RPMI8226 (cell line): ENCODE measurements around the gene PNPLA1.

ENCODE experiments used
- DNase-seq: peaks from one replicate; pipeline ENCODE4 v3.0.0-alpha.2; 2015

PNPLA1 gene

DNA sequence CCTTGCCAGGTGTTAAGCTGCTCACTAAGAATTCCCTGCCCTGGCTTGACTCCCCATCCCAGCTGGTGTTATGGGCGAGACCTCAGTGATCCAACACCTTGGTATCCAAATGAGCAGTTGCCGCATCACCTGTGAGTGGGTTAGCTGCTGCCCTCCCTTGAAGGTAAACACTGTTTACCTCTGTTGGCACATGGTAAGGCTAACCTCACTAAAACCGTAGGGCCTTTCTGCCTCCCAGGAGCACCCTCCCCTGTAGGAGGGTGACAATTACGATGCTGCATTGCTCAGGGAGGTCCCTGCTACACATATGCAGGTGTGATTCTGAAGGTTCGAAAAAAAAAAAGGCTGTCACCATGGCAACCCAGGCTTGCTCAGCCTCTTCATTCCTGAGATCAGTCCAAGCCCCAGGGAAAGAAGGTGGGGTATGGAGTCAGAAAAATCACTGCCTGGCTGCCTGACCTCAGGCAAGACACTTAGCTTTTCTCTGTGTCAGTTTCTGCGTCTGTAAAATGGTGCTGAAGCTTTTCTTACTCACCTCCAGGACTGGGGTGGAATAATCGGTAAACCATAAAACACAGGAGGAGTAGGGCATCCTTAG lies 19.5 kb downstream of the PNPLA1 start:
- no peak for DNase-seq

DNA sequence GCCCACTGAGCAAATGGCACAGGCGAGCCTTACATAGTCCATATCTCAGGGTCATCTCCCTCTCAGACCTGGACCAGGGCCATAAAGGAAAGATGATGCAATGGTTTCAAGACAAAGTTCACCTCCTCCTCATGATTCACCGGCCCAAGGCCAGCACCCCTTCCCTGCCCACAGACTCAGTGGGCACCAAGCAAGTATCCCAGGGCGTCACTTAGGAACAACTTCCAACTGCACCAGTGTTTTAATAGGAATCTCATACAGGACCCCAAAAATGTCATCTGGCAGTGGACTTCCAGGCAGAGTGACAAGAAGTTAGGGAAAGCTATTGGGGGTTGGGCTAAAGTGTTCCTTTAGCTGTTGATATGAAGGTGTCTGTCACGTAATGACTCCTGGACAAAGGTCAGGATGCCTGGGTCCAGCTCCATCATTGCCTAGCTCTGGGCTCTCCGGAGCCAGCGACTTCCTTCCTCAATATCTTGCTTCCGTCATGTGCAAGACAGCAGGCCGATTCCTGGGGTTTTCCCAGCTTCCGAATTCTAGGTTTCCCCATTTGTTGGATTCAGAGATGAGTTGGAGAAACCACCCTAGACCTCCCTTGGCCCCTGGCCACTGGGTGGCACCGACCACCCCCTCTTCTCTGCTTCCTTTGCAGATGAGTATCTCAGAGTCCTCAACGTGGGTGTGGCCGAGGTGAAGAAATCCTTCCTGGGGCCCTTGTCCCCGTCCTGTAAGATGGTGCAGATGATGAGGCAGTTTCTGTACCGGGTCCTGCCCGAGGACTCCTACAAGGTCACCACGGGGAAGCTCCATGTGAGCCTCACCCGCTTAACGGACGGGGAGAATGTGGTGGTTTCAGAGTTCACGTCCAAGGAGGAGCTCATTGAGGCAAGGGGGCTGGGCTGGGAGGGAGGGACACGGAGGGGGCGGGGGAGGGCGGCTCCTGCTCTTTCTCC lies 21.1 kb downstream of the PNPLA1 start:
- no peak for DNase-seq

GRCh38 chr6:36292170-36292569 lies 22.3 kb downstream of the PNPLA1 start:
- no peak for DNase-seq

DNA sequence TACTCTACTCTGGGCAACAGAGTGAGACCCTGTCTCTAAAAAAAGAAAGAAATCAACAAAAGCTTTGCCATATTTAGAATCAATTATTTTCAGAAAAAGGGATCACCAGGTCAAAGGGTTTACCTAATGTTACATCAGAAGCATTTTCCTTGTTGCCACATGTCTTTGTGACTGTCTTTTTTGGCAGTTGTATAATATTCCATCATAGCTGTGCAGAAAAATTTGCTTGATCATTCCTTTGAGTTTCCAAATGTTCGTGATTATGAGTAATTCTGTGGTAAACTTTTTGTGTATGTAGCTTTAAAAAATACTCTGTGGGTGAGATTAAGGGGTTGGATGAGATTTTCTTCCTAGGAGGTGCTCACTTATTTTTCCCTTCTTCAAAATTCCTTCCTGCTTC lies 26.4 kb downstream of the PNPLA1 start:
- DNase-seq, result no peak

DNA sequence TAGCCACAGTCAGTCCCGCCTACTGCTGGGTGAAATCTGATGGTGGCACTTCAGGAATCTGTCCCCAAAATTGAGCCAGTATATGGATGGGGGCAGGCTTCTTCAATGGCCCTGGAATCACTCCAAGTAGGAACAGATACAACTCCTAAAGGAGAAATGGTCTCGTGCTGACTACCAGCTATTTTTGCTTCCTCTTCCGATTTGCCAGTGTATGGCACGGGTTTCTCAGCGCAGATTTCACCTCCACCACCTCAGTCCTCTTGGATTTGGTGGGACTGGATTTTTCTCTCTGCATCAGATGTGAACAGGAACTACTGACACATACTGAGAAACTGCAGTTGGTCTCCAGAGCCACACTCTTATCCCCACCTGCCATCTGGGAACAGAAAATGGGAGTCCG lies 27.2 kb downstream of the PNPLA1 start:
- DNase-seq, result no peak

DNA sequence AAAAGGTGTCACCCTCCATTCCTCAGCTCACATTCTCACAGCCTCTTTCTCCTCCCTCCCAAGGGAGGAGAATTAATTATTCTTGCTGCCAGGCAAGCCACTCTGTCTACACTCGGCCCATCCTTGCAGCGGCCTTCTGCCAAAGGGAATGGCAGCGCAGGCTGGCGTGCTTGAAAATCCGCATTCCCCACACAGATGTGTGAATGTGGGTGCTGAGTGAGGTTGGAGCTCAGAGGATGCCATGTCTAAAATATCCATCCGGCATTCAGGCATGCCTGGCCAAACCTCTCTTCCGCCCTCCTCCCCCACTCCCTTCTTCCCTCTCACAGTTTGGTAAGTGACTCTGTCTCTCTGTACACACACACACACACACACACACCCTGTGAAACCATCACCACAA lies 27.7 kb downstream of the PNPLA1 start:
- no peak for DNase-seq

DNA sequence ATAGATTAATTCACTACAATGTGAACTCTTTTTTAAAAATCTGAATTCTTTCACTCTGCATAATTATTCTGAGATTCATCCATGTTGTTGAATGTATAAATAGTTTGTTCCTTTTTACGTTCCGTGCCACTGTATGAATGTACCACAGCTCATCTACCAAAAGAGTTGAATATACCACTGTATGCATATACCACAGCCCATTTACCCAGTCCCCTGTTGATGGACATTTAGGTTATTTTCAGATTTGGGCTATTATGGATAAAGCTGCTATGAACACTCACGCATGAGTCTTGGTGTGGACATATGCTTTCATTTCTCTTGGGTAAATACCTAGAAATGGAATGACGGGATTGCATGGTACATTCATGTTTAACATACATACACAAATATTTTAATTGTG lies 28.2 kb downstream of the PNPLA1 start:
- no peak for DNase-seq

- DNase-seq, result no peak
Measured at GRCh38 chr6:36301085-36301658, 31.3 kb downstream of the PNPLA1 start.

DNA sequence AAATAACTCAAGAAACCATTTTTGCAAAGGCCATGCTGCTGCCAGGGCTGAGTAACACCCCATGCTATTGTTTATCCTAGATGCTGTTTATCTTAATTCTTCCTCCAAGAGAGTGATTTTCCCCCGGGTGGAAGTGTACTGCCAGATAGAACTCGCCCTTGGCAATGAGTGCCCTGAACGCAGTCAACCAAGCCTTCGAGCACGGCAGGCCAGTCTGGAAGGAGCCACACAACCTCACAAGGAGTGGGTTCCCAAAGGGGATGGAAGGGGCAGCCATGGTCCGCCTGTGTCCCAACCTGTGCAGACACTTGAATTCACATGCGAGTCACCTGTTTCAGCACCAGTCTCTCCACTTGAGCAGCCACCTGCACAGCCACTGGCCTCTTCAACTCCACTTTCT lies 31.9 kb downstream of the PNPLA1 start:
- no peak for DNase-seq

DNA sequence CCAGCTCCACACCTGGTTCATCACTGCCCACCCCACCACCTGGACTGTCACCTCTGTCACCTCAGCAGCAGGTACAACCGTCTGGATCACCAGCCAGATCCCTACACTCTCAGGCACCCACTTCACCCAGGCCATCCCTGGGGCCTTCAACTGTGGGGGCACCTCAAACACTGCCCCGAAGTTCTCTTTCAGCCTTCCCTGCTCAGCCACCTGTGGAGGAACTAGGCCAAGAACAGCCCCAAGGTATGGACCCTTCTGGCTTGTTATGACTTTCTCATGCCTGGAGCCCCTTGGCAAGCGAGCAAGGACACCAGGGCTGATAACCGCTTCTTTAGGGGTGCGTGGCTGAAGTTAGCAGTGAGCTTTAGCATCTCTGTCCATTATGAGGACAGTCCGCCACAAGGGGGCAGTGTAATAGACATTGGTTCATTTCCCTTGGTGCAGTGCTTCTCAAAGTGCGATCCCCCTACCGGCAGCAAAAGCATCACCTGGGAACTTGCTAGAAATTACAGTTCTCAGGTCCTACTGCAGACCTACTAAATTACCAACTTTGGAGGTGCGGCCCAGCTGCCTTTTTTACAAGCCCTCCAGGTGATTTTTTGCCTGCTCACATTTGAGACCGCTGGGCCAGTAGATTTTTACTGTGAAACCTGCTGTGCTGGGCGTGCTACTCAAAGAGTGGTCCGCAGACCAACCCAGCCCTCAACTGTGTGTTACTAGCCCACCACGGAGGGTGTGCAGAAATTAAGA lies 32.5 kb downstream of the PNPLA1 start:
- DNase-seq, result peak; percentile 95

- DNase-seq, result no peak
Measured at GRCh38 chr6:36305885-36306284, 36.0 kb downstream of the PNPLA1 start.

- DNase-seq, result no peak
Measured at GRCh38 chr6:36306375-36306774, 36.5 kb downstream of the PNPLA1 start.

DNA sequence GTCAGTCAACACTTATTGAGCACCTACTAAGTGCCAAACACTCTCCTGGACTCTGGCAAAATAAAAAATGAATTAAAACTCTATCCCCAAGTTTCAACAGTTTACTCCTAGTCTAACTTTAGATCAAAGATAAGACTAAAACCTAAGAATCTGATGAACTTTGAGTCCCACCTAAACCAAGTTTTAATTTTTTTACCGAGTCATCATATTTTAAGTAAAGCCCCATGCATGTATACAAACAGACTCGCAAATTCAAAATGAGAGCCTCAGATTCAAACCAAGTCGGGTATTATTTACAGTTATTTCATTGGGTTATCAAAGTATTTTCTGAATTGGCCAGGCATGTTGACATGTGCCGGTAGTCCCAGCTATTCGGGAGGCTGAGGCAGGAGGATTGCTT lies 38.7 kb downstream of the PNPLA1 start:
- DNase-seq, result no peak

DNA sequence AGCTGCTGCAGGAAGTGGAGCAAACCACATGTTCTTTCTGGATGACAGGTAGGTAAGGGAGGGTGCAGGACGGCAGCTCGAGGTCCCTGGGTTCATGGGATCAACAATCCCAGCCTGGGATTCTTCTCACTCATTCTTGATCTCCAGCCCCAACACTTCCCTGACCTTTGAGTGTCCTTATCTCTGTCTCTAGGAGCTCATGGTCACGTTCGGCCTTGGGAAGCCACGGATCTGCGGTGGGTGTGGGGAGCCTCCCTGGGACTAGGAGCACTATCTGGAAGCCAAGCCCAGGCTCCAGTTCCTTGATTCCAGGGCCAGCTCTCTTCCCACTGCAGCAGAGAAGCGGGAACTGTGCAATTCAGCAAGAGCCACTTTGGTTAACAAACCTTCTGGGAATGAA lies 39.3 kb downstream of the PNPLA1 start:
- no peak for DNase-seq

DNA sequence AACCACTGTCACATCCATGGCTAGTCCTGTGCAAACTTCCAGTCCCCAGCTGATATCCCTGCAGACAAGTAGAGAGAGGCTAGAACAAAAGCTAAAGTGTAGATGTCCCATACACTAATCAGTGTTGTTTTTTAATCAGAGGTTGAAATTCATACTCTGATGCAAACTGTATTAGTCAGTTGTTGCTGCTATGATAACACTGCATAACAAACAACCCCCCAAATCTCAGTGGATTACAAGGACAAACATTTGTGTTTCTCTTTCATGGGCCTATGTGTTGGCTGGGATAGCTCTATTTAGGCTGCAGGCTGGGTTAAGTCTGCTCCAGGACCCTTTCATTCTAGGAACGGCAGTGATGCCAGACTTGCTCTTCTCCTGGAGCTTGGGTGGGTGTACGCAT lies 40.0 kb downstream of the PNPLA1 start:
- no peak for DNase-seq

GRCh38 chr6:36312854-36313648 lies 43.2 kb downstream of the PNPLA1 start:
- peak; percentile 60 for DNase-seq

DNA sequence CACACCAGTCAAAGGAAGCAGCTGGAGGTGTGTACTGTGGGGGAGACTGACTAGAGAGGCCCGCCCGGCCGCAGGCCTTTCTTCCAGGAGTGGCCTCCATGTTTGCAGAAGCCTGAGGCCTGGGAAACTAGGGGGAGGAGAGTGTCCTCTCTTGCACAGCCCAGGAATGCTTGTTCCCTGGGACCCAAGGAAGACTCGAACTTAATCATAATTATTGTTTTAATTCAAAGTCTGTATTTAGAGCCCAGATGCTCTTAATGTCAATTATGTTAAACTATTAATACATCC lies 43.7 kb downstream of the PNPLA1 start:
- DNase-seq, result no peak

DNA sequence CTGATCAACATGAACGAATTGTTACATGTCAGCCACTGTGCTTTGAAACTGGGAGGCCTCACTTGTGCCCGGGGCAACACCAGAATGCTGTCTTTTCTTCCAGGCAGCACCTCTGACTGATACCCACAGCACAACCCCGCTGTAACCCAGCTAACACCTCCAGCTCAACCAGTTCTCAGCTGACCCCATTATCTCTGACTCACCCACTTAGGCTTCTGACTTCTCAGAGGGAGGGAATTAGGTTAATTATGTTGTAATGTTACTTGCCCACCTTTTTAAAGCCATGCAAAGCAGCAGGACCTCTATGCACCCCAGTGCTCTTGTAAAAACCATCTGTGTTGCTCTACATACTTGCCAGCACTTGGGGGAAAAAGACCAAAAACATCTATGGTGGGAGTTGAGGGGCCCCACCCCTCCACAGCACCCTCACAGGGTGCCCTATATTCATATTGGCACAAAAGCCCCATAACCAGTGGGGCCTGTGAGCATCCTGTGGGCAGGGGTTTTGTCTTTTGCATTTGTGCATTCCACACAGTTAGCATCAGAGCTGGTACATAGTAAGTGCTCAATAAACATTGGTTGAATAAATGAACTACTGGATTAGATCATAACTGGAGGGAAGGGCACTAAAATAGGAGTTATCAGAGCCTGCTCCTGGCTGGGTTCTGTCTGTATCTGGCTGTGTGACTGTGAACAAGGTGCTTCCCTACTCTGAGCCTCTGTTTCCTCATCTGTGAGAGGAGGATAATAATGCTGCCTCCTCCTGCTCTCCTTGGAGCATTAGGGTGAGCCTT lies 44.6 kb downstream of the PNPLA1 start:
- no peak for DNase-seq

DNA sequence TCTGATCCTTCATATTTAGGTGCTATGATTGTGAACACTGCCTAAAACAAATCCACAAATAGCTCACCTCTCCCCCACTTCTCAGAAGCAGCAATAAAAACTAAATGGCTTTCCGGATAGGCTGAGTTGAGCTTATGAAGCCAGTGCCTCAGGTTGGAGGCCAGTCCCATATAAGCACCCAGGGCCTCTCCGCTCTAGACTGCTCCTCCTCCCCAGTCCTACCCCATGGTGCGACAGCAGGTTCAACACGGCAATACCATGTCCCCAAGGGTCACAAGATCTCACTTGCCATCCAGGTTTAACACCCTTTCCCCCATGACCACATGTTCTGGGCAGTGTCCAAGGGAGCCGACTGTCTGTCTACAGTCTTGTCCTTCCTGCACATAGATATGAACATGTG lies 46.1 kb downstream of the PNPLA1 start:
- DNase-seq, result no peak

DNA sequence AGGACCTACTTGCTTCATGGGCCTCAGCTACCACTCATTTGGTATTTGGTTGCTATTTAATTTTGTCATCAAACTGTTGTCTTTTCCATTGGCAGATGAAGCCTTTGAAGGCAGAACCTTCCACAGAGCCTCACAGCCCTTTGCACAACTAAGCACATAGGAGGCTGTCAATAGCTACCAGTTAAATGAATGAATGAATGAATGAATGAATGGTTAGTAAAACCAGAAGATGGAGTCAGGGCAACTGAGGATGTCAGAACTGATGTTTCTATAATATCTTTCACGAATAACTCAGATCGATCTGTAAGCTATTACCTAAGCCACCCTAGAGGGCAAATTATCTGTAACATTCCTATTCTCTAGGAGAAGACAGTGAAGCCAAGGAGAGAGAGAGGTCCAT lies 47.8 kb downstream of the PNPLA1 start:
- DNase-seq, result no peak

DNA sequence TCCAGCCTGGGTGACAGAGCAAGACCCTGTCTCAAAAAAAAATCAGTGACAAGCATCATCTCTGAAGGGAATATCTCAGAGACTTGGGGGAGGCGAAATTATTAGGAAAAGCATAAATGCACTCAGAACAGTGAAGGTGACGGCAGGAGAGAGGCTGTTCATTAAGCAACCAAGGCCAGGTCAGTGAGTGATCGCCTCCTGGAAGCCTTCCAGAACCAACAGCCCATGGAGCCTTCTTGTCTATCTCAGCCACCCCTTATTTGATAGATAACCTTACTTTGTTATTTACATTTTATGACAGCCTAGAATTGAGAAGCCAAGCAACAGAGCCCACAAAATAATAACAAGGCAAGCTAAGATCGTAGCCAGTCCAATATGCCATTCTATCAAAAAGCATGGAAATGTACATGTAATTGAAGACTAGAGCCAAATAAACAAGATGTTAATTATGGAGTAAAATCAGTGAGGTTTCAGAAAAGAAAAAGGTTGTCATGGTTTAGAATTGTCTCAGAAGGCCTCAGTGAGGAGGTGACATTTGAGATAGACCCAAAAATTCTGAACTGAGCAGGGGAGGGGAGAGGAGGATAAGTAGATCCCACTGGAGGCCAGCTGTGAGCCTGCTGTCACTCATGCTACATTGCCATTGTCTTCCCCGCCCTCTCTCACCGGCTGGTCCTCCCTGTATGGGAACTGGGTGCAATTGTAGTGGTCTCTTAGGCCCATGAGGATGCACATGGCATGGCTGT lies 49.0 kb downstream of the PNPLA1 start:
- DNase-seq, result no peak
